ENCODE results near the gene AP5Z1. TPM values are rescaled to one million over a fixed set of nuclear protein-coding genes. Genes with fewer than 3 reads are reported as not detected.
"Not testable (repeated sequence)": the region's sequence is repeated elsewhere in the genome, so short reads cannot be mapped to it uniquely, and the experiment has no call there.

AP5Z1 gene
- total RNA-seq, 1 experiment from 2014 or later: 44.0 TPM

- intact Hi-C loops (cut with micrococcal nuclease; ENCODE audit: unreplicated experiment); H3K27ac ChIP-seq; DNase-seq; H4K20me1 ChIP-seq (ENCODE audit: insufficient read depth); CTCF ChIA-PET; H3K79me2 ChIP-seq (ENCODE audit: low read depth); H3K4me1 ChIP-seq (replicated peaks; ENCODE audit: insufficient read depth); H3K9me2 ChIP-seq (ENCODE audit: insufficient read depth); H3K27me3 ChIP-seq (ENCODE audit: insufficient read depth, low read depth); H3K4me3 ChIP-seq; H3K36me3 ChIP-seq (ENCODE audit: low read depth); H3K4me2 ChIP-seq; H2AFZ ChIP-seq; BruUV-seq (replicated peaks); H3K9me3 ChIP-seq (ENCODE audit: insufficient read depth, low read depth): not testable (repeated sequence)
- H3F3A ChIP-seq (ENCODE audit: insufficient read depth, low read depth): peaks cover 11% of the 10 kb centered on the region; the same call in 1 of the 2 replicates
- POLR2A ChIA-PET (ENCODE audit: unreplicated experiment): interaction anchor here (0.6 kb wide), 1 partner anchor 178 kb away, joined by 4 read pairs; no protein-coding TSS in a partner anchor
Observed at GRCh38 chr7:4794171-4794570, 18.7 kb downstream of the AP5Z1 start.

- H3F3A ChIP-seq (ENCODE audit: insufficient read depth, low read depth): peaks cover 11% of the 10 kb centered on the region; the same call in 1 of the 2 replicates
- no peaks in the 10 kb centered on the region for H3K27me3 ChIP-seq (ENCODE audit: insufficient read depth, low read depth)
- H3K79me2 ChIP-seq (ENCODE audit: low read depth): no peaks in the 10 kb centered on the region
- no peak overlapping the region for H3K4me2 ChIP-seq
- no peaks in the 10 kb centered on the region for H3K9me3 ChIP-seq (ENCODE audit: insufficient read depth, low read depth)
- H3K9me2 ChIP-seq (ENCODE audit: insufficient read depth): no peaks in the 10 kb centered on the region
- peak; percentile 42 to 62 for DNase-seq
- BruUV-seq (replicated peaks): TSS peak; percentile 14
- H3K36me3 ChIP-seq (ENCODE audit: low read depth): no peaks in the 10 kb centered on the region
- ChIA-PET CTCF (interaction anchor here (0.7 kb wide), 1 partner anchor 285 kb away, joined by 4 read pairs; no protein-coding TSS in a partner anchor), POLR2A (ENCODE audit: unreplicated experiment) (interaction anchor here (0.6 kb wide), 2 partner anchors 112 to 177 kb away, joined by 4 to 6 read pairs; no protein-coding TSS in a partner anchor)
- peaks cover 7% of the 10 kb centered on the region; the same call in 1 of the 2 replicates for H4K20me1 ChIP-seq (ENCODE audit: insufficient read depth)
- H3K4me1 ChIP-seq (replicated peaks; ENCODE audit: insufficient read depth): peaks cover 7% of the 10 kb centered on the region; the same call in 1 of the 2 replicates
- intact Hi-C loops (cut with micrococcal nuclease; ENCODE audit: unreplicated experiment): no loop called here
- H3K4me3 ChIP-seq: no peak overlapping the region
- TF ChIP-seq CTCF (conservative IDR thresholded peaks at IDR 0.05) (no peak), EZH2 (IDR thresholded peaks at IDR 0.05; ENCODE audit: low read depth) (no peak)
- no peak overlapping the region for H2AFZ ChIP-seq
- no peak overlapping the region for H3K27ac ChIP-seq
Observed at GRCh38 chr7:4794591-4795350, 19.3 kb downstream of the AP5Z1 start.

- Histone ChIP-seq H4K20me1 (ENCODE audit: insufficient read depth) (peaks cover 2% of the 10 kb centered on the region; the same call in 1 of the 2 replicates), H3K4me2 (no peak overlapping the region), H3K9me2 (ENCODE audit: insufficient read depth) (no peaks in the 10 kb centered on the region), H3K27me3 (ENCODE audit: insufficient read depth, low read depth) (no peaks in the 10 kb centered on the region), H3F3A (ENCODE audit: insufficient read depth, low read depth) (peaks cover 11% of the 10 kb centered on the region; the same call in 1 of the 2 replicates), H3K27ac (no peak overlapping the region), H3K4me3 (no peak overlapping the region), H3K36me3 (ENCODE audit: low read depth) (no peaks in the 10 kb centered on the region), H3K9me3 (ENCODE audit: insufficient read depth, low read depth) (no peaks in the 10 kb centered on the region), H2AFZ (no peak overlapping the region), H3K79me2 (ENCODE audit: low read depth) (no peaks in the 10 kb centered on the region), H3K4me1 (replicated peaks; ENCODE audit: insufficient read depth) (peaks cover 7% of the 10 kb centered on the region; the same call in 1 of the 2 replicates)
- intact Hi-C loops (cut with micrococcal nuclease; ENCODE audit: unreplicated experiment): no loop called here
- POLR2A ChIA-PET (ENCODE audit: unreplicated experiment): interaction anchor here (0.5 to 0.6 kb wide), 2 partner anchors 121 to 426 kb away, joined by 5 to 7 read pairs; no protein-coding TSS in a partner anchor
- DNase-seq: no peak
- CTCF ChIA-PET: no interaction called here
- TF ChIP-seq EZH2 (IDR thresholded peaks at IDR 0.05; ENCODE audit: low read depth): no peak
- TF ChIP-seq CTCF (conservative IDR thresholded peaks at IDR 0.05): no peak
- BruUV-seq (replicated peaks): no TSS peak
Observed at GRCh38 chr7:4796453-4796852, 21.0 kb downstream of the AP5Z1 start.

Data from PC-9 (cell line).